SKM-1 (cell line): ENCODE results near the gene RPS6KA3.

Source experiments
- DNase-seq: peaks from one replicate; lab custom pipeline; 2025; ENCODE audit not compliant: unreplicated experiment; lab: John Stamatoyannopoulos, UW

RPS6KA3 gene

DNA sequence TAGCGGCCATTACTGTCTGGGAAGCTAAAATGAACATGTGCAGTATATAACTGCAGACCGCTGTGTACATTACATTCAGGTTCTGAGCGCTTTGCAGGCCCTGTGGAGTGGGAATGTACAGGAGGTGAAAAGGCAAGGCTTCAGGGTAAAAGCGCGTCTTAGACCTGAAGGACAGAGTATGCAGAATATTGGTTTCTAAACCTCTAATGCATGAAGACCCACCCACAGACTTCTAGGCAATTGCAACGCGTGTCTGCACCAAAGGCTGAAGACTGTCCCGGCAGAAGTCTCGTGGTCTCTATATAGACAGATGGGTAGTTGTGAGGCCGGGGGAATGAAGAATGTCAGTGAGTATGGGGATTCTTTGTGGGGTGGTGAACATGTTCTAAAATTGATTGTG lies 155.4 kb downstream of the RPS6KA3 start:
- no peak for DNase-seq

DNA sequence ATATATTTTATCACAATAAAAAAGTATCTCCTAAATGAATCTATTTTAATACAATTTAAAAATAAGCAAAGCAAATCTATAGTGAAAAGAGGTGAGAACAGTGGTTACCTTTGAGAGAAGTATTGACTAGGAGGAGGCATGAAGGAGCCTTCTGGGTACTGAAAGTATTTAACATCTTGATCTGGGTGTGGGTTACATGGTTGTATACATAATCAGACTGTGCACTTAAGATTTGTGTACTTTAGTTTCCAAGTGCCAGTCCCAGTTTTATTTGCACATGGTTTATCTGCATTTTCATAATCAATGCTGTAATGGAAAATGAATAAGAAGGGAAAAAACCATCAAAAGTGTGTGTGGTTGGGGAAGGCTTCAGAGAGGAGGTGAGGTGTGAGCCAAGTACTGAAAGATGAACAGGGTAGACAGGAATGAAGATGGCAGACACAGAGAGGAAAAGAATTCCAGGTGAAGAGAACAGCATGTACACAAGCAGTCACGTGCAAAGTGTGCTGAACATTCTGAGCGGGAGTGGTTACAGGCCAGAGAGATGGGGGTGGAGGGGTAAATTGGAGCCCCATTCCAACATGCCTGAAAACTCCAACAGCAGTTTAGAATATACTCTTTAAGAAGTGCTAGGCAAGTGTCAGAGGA lies 164.7 kb downstream of the RPS6KA3 start:
- no peak for DNase-seq
